Effector CD8-positive, alpha-beta T cell (primary cell): Measurements from ENCODE around the gene VWA1.
"Not testable (repeated sequence)": the region's sequence is repeated elsewhere in the genome, so short reads cannot be mapped to it uniquely, and the experiment has no call there.

Experiments used
- DNase-seq: peaks from one replicate; lab custom pipeline; 2025; lab: John Stamatoyannopoulos, UW

VWA1 gene

GRCh38 chr1:1435911-1436629, 580 bp downstream of the VWA1 start:
- no peak for DNase-seq

GRCh38 chr1:1436630-1437032, 1.1 kb downstream of the VWA1 start:
- DNase-seq: no peak

- DNase-seq: no peak
Observed at GRCh38 chr1:1437033-1437903, 1.8 kb downstream of the VWA1 start.

- no peak for DNase-seq
Observed at GRCh38 chr1:1437904-1438376, 2.5 kb downstream of the VWA1 start.

- DNase-seq: no peak
Observed at GRCh38 chr1:1438531-1439381, 3.3 kb downstream of the VWA1 start.

GRCh38 chr1:1439546-1440261, 4.2 kb downstream of the VWA1 start:
- no peak for DNase-seq

GRCh38 chr1:1440262-1441001, 4.9 kb downstream of the VWA1 start:
- no peak for DNase-seq

- peak; percentile 38 for DNase-seq
Observed at GRCh38 chr1:1441002-1441888, 5.8 kb downstream of the VWA1 start.

- no peak for DNase-seq
Observed at GRCh38 chr1:1442069-1442770, 6.7 kb downstream of the VWA1 start.

GRCh38 chr1:1446631-1447030, 11.1 kb downstream of the VWA1 start:
- not testable (repeated sequence) for DNase-seq

GRCh38 chr1:1449099-1449739, 13.7 kb downstream of the VWA1 start, which contains the start of gene ATAD3C:
Gene ATAD3C, plus strand, starts transcription at chr1:1449689. Its CDS starts 995 bp downstream, at chr1:1450684.
- no peak for DNase-seq

GRCh38 chr1:1450616-1451015, 15.1 kb downstream of the VWA1 start:
- not testable (repeated sequence) for DNase-seq

- DNase-seq: no peak
Observed at GRCh38 chr1:1451696-1452364, 16.3 kb downstream of the VWA1 start.

GRCh38 chr1:1452365-1452739, 16.9 kb downstream of the VWA1 start:
- DNase-seq: not testable (repeated sequence)

- DNase-seq: no peak
Observed at GRCh38 chr1:1452882-1453281, 17.4 kb downstream of the VWA1 start.

GRCh38 chr1:1454286-1455056, 19.0 kb downstream of the VWA1 start:
- not testable (repeated sequence) for DNase-seq

- DNase-seq: no peak
Observed at GRCh38 chr1:1455366-1455884, 19.9 kb downstream of the VWA1 start.
